CD1c-positive myeloid dendritic cell (primary cell): Measurements from ENCODE around the gene GNS.

Source experiments
- DNase-seq: peaks from one replicate; pipeline ENCODE4 v3.0.0-alpha.2; 2016; ENCODE audit errors: extremely low spot score

Gene GNS

DNA sequence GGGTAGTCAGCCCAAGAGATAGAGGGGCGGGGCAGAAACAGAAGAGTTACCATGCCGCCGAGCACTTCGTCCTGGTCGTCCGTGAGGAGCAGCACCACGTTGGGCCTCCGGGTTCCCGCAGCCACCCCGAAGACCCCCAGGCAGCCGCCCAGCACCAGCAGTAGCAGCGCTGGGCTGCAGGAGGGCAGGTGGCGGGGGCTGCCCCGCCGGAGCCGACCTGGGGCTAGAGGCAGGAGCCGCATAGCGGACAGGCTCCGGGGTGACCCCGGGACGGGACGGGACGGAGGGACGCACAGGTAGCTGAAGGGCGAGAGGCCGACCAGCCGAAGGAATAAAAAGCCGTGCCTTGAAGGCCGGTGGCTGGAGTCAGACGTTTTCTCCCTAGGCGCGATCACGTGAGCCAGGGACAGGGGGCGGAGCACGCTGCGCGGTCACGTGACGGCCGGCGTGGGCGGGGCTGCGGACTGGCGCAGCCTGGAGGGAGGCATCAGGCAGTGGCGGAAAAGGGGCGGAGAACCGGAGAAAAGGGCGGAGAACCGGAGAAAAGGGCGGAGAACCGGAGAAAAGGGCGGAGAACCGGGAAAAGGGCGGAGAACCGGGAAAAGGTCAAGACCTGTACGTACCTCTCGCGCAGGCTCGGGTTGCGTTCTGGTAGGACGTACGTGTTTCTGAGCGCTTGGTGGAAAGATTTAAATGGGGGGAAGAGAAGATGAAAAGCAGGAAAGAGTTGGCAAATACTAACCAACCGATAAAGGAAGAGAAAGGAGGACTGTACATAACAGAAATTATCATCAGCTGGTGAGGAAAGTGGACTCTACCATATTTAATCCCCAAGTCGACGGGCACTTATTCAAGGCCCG is at the start of gene GNS:
Gene GNS (minus strand): TSS at position 372 of the 860 bp plus-strand sequence. CDS start 130 bp downstream, at position 242.
- DNase-seq = peak; percentile 98

DNA sequence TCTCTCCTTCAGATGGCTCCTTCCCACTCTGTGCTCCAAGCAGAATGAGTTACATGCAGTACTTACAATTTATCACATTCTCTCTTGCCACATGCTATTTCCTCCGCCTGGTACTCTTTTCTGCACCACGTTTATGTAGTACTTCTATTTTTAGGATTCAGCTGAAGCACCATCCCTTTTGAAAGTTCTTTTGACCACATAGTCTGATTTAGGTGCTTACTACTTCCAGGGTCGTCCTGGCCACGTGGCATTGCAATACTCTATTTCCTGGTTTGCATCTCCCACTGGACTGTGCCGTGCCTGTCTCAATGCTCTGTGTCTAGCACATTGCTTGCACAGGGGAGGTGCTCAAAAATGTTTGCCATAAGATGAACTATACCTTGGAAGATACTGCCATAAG is 48.9 kb upstream of the GNS start:
- no peak for DNase-seq

DNA sequence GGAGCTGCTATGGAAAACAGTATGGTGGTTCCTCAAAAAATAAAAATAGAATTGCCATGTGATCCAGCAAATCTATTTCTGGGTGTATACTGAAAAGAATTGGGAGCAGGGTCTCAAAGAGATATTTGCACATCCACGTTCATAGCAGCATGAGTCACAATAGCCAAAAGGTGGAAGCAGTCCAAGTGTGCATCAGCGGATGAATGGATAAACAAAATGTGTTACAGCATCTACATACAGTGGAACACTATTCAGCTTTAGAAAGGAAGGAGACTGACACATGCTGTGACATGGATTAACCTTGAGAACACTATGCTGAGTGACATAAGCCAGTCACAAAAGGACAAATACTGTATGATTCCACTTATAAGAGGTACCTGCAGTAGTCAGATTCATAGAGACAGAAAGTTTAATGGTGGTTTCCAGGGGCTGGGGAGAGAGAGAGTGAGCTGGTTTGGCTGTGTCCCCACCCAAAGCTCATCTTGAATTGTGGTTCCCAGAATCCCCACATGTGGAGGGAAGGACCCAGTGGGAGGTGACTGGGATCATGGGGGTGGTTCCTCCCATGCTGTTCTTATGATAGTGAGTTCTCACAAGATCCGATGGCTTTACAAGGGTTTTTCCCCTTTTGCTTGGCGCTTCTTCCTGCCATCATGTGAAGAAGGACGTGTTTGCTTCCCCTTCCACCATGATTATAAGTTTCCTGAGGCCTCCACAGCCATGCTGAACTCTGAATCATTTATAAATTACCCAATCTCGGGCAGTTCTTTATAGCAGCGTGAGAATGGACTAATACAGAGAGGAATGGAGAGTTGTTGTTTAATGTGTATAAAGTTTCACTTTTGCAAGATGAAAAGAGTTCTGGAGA is 47.6 kb upstream of the GNS start:
- DNase-seq = peak; percentile 9

DNA sequence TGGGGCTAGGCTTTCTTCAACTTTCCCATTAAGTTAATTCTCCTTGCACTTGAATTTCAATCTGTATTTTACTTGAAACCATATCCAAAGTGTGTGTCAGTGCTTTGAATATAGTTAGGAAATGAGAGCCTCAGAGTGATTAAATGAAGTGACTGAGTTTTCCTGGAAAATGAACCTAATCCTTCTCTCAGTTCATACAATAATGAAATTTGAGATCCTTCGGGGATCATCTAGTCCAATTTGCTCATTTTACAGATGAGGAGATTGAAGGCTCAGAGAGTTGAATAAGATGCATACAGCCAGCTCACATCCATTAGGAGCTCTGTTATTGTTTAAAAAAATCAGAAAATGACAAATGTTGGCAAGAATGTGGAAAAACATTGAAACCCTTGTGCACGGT is 47.0 kb upstream of the GNS start:
- DNase-seq = no peak

DNA sequence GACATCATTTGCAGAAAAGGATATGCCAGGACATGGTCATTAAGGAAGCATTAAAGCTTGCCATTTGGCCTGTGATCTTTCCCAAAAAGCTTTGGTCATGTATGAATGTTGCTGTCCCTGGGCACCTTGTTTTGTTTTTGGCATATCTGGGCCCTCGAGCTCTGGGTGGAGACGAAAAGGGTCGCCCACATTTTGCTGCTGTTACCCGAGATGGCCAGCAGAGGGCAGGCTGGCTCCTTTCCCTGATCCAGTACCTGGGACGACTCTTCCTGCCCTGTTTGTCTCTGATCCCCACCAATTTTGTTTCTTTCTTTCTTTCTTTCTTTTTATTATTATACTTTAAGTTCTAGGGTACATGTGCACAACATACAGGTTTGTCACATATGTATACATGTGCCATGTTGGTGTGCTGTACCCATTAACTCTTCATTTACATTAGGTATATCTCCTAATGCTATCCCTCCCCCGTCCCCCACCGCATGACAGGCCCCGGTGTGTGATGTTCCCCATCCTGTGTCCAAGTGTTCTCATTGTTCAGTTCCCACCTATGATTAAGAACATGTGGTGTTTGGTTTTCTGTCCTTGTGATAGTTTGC is 43.1 kb upstream of the GNS start:
- DNase-seq = peak; percentile 64

DNA sequence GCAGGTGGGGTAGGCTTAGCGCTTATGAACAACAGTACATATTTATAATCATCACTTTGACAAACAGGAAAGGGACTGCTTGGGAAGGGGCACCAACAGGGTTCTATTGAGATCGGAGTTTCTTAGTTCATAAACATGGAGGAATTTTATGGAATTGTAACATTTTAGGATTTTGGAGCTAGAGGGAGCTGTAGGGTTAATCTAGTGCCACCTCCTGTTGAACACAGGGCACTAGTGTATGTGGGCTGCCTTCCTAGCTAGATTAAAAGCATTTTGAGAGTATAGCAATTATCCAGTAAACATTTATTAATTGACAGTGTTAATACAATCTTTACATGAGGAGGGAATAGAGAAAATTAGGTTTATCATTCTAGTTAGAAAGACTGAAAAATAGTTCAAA is 42.2 kb upstream of the GNS start:
- DNase-seq = no peak

DNA sequence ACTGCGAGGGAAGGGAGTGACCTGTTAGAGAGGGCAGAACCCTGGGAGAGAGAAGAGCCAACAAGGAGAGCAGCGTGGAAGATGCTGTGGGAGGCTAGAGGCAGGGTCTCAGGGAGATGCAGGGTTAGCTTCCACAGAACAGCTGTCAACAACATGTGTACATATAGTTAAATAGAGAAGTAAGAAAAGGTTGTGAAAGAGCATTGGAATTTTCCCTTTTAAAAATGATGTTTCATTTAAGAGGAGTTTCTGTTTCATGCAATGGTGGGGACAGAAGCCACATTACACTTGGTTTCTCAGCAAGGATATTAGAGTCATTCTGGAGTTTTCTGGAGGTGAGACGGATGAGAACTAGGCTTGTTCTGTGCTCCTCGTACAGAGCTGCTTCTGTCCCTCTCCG is 41.4 kb upstream of the GNS start:
- DNase-seq = peak; percentile 71

DNA sequence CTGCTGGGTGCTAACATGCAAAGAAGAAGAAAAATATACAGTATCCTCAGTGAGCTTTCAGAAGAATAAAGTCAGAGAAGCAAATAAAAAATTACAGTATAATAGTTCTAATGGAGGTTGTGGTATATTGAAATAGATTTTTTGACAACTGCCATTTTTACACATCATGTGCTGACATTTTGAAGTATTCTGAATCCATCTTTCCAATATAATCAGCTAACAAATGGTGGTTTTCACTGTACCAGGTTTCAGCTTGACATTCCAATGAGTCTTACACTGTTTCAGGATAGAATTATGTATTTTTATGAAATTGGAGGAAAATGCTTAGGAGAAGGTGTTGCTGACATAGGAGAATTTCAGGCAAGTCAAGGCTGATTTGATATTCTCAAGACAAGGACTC is 39.0 kb upstream of the GNS start:
- DNase-seq = no peak

DNA sequence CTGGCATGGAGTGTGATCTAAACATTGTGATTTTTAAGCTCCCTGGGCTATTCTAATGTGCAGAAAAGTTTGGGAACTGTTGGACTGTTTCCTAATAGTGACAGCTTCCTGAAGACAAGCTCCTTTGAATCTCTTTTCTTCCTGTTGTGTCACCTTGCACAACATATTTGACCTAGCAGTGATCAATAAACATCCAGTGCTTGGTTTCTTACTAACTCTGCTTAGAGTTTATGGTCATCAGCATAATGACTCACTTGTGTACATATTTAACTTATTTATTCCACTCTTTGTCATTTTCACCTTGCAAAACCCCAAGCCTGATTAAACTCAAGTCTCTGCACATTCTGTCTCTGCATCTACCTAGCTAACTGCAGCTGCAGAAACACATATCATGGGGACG is 38.0 kb upstream of the GNS start:
- no peak for DNase-seq

DNA sequence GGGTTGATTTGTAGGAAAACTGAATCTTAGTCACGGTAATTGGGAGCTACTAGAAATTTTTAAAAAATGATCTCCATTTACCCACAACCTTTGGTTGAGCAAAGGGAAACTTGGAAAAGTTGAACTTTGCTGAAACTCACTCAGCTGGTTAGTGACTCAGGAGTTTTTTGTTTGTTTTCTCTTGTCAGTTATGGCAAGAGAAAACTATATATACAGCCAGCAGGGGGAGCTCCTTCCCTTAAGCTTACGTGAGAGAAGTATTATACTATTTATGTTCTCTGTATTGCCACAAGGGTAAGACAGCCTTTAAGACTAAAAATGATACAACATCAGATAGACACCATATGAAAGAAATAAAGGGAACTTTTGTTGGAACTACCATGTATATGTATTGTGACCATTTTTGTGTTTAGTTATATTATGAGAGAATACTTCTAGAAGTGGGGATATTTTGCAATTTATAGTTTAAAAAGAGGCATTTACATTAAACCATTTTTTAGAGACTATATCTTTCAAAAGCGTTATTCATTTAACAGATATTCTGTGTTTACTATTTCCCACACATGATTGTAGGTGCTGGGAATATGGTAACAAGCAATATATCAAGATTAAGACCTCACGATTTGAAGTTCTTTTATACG is 37.1 kb upstream of the GNS start:
- DNase-seq = peak; percentile 89

DNA sequence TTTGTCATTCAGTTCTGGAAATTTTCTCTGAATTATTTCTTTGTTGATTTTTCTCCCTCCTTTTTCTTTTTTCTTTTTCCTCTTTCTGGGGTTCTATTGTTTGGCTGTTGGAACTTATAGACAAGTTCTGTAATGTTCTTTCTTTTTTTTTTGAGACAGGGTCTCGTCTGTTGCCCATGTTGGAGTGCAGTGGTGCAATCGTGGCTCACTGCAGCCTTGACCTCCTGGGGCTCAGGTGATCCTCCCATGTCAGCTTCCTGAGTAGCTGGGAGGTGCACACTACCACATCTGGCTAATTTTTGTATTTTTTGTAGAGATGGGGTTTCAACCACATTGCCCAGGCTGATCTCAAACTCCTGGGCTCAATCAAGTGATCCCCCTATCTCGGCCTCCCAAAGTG is 35.1 kb upstream of the GNS start:
- no peak for DNase-seq

DNA sequence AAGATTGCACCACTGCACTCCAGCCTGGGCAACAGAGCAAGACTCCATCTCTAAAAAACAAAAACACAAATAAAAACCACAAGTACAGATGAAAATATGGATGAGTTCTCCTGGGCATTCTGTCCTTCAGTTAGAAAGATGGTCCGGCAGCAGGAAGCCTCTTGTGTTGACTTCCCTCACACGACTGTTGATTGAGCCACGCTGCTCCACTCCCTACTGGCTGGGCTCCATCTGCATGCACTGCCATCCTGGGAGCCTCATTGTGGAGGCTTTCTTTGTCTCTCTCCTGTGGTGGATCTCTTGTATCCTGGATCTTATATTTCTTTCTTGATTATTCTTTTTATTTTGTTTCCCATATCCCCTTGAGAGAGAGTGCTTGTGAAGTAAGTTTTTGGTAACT is 34.4 kb upstream of the GNS start:
- no peak for DNase-seq

DNA sequence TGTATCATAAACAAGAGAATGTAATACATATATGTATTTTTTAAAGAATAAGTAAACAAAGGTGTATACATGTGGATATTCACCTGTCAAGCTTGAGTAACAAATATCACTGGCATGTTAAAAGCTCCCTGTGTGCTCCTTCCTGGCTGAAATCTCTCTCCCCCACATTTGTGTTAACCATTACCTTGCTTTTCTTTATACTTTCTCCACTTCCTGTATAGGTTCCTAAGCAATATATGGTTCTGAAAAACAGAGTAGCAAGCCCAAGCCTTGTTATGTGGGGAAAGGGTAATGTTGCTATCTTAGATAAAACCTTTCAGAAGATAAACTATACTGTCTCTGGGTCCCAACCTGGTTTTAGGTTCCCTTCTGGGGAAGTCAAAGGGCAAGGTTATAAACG is 32.9 kb upstream of the GNS start:
- DNase-seq = no peak

DNA sequence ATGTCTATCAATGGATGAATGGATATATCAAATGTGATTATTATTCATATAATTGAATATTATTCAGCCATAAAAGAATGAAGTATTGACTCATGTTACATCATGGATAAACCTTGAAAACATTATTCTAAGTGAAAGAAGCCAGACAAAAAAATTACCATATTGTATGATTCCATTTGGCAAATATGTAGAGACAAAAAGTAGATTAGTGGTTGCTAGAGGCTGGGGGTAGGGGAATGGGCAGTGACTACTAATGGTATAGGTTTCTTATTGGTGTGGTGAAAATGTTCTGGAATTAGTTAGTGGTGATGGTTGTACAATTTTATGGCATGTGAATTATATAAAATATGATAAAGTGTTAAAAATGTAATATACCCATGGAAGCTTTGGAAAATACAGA is 31.8 kb upstream of the GNS start:
- DNase-seq = no peak

DNA sequence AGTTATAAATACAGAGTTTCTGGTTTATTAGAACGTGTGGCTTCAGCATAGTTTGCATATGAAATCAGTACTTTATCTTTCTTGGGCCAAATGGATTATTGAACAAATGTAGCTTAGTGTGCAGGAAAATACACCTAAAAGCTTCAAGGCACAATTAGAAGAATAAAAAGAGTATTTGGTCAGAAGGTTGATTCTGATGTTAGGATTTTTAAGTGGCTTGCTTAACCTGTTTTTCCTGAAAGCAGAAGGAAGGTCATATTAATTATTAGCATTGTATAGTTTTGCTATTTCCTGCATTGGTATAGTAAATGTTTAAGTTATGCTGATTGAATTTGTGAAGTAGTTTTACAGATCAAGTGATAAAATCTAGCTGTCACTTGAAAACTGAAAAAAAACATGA is 31.0 kb upstream of the GNS start:
- no peak for DNase-seq

DNA sequence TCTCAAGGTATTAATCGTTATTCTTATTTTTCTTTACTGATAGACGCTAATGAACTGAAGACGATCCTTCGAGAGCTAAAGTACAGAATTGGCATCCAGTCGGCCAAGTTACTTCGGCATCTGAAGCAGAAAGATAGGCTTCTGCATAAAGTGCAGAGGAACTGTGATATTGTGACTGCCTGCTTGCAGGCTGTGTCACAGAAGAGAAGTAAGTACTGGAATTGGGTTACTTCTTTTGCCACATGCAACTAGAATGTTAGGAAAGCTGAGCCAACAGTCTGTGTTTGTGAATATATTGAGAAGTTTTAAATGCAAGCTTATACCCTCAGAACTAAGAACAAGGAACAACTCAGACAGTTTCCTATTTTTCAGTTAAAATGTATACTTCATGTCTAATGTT is 26.6 kb upstream of the GNS start:
- DNase-seq = no peak

DNA sequence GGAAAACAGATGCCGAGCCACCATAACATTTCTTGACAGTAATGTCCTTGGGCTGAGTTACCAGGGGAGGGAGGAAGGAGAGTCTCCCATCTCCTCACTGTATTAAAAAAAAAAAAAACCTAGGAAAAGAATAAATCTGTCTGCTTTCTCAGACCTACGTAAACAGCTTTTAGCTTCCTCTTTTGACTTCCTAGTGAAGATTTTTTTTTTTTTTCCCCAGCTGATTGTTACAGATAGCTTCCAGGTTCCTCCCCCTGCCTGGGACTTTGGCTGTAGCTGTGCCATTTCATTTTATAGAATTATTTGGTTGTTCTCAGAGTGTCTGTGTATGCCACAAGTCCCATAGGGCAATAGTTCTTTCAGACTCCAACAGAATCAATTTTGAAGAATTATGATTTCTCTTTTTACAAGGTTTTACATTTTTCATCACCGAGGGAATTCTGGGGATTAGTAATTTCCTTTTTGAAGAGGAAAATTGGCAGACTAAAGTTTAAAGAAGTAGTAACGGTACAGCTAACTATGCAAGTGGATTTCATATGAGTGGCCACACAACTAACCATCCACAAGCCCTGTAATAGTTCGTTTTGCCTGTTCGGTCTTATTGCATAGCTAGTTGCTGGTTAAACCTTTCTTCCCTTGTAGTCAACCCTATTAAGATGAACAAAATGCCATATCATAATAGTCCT is 23.1 kb upstream of the GNS start:
- peak; percentile 78 for DNase-seq

DNA sequence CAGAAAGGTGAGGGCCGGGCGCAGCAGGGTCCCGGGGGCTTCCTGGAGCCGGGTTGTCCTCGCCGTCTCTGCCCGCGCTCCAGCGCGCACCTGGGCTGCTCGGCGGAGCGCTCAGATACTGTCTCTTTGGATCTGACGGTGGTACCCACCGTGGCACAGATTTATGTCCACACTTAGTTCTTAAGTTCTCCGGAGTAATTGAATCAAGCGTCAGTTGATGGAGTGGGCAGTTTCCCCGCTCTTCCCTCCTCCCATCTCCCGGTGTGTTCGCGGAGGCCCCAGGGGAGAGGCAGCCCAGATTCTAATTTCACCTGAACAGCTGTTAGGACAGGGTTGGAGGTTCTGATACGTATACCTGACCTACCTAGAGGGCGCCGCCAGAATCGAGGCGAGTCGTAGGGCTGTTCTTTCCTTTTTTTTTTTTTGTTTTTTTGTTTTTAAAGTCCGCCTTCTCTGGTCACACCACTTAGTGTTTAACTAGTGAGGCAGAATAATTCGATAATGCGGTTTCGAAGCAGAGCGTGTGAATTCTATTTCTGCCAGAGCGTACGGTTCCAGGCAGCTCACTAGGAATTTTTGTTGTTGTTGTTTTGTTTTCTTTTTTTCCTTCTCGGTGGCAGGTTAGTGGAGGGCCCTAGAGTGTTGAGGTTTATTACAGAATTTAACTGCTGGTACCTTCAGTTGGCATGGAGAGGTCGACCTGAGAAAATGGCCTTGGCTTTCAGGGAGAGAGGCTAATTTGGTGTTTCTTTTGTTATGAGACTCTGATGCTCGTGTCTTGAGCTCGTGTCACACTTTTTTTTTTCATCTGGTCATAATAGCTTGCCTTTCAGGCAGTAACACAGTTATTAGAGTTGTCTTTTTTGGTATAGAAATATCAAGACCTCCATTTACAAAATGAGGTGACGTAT is 22.3 kb upstream of the GNS start:
- no peak for DNase-seq

DNA sequence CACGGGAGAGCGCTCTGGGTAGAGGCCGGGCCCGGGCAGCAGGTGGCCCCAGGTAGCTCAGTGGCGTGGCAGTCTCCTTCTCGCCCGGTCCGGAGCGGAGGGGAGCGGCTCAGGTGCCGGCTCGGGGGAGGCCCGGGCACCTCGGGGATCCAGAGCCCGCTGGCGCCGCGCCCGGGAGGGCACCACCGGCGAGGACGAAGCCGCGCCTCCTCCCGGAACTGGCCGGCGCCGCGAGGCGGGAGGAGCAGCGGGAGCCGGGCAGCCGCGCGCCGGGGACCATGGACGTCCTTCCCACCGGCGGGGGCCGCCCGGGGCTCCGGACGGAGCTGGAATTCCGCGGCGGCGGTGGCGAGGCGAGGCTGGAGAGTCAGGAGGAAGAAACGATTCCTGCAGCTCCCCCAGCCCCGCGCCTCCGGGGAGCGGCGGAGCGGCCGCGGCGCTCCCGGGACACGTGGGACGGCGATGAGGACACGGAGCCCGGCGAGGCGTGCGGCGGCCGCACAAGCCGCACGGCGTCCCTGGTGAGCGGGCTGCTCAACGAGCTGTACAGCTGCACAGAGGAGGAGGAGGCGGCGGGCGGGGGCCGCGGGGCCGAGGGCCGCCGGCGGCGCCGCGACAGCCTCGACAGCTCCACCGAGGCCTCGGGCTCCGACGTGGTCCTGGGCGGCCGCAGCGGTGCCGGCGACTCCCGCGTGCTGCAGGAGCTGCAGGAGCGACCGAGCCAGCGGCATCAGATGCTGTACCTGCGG is 21.5 kb upstream of the GNS start:
- peak; percentile 55 for DNase-seq

DNA sequence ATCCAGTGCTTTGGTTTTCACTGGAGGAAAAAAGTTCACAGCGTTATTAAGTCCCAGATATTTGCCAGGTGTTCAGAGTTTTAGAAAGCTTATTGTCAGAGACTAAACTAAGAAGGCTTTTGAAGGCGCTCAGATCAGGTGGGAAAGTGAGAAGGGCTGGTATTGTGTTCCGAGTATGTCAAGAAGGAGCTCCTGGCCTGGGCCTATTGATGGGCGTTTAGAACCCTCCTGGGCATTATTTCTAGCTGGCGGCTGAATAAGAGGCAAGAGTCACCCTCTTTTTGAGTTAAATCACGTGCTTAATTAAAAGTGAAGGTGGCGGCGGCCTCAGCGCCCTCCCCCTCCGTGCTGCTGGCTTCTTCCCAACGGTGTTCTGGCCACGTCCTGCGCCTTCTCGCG is 20.9 kb upstream of the GNS start:
- no peak for DNase-seq
